Measurements from ENCODE around the gene SYPL2. TPM values are rescaled to one million over a fixed set of nuclear protein-coding genes. Genes with fewer than 3 reads are reported as not detected.

The SYPL2 gene
- total RNA-seq, 1 experiment from 2014 or later = 2.5 TPM

DNA sequence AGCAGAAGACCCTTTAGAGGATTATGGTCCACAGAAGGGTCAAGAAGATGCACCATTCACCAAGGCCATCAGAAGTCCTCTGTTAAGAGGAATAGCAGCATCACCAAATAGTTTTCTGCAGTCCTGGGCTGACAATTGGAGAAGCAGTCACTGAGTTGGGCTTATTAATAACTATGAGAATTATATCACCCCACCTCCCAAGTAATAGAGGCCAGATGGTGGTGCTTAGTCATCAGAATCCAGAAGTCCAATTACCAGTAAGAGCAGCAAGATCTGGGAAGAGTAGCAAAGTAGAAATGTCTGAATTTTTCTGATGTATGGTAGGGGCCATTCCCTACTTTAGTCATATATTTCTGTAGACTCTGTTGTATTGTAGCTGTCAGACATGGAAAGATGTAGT is 34.0 kb upstream of the SYPL2 start:
- Histone ChIP-seq H3K23ac (ENCODE audit: insufficient read length, low read depth, low read length) (no peak overlapping the region), H3K27ac (ENCODE audit: insufficient read length, low read depth, low read length) (no peak overlapping the region), H3K14ac (ENCODE audit: insufficient read depth, low read length) (no peak overlapping the region), H4K91ac (ENCODE audit: insufficient read length, low read depth, low read length) (no peak overlapping the region), H3K23me2 (ENCODE audit: insufficient read length, low read depth, low read length, poor library complexity, severe bottlenecking) (no peaks in the 10 kb centered on the region), H3K4ac (ENCODE audit: low read depth, low read length) (no peak overlapping the region), H2AFZ (ENCODE audit: low read length) (no peak overlapping the region), H2AK5ac (ENCODE audit: insufficient read length, low read length) (no peak overlapping the region), H3K4me1 (ENCODE audit: insufficient read depth, low read length) (no peaks in the 10 kb centered on the region; the same call in 1 of the 2 replicates), H2BK12ac (ENCODE audit: insufficient read length, low read depth, low read length) (no peak overlapping the region), H3K18ac (ENCODE audit: insufficient read length, low read depth, low read length) (no peak overlapping the region), H3K9ac (ENCODE audit: extremely low read depth, insufficient read length, low read length) (no peak overlapping the region), H4K8ac (replicated peaks; ENCODE audit: insufficient read length, low read depth, low read length) (no peak overlapping the region), H2BK5ac (ENCODE audit: insufficient read length, low read length) (no peak overlapping the region), H3K4me2 (ENCODE audit: insufficient read depth, insufficient read length, low read length) (no peak overlapping the region), H2BK120ac (ENCODE audit: low read depth, low read length, poor library complexity, severe bottlenecking) (no peak overlapping the region), H2BK15ac (ENCODE audit: low read depth, low read length) (no peak overlapping the region), H3K79me1 (ENCODE audit: insufficient read depth, low read depth, low read length, poor library complexity, severe bottlenecking) (no peaks in the 10 kb centered on the region), H4K5ac (ENCODE audit: insufficient read length, low read depth, low read length) (no peak overlapping the region), H3K56ac (ENCODE audit: insufficient read length, low read depth, low read length) (no peak overlapping the region), H3T11ph (ENCODE audit: low read length) (no peak overlapping the region), H3K79me2 (ENCODE audit: insufficient read depth, low read length) (no peaks in the 10 kb centered on the region), H3K27me3 (ENCODE audit: insufficient read depth, low read length) (no peaks in the 10 kb centered on the region), H3K9me3 (ENCODE audit: control insufficient read depth, low read depth, low read length) (no peaks in the 10 kb centered on the region), H2BK20ac (ENCODE audit: low read depth, low read length, poor library complexity, severe bottlenecking) (no peak overlapping the region), H4K20me1 (ENCODE audit: control insufficient read depth, insufficient read depth, insufficient read length) (no peaks in the 10 kb centered on the region)
- Mint-ChIP-seq H3K27ac (no peak overlapping the region), H3K36me3 (ENCODE audit: insufficient read depth in 1 of 3, low read depth in 3 of 3) (peaks cover 0 to 7% (median 5%) of the 10 kb centered on the region in 3 experiments; a peak in 4 of 7 replicates), H3K27me3 (ENCODE audit: low read depth) (peaks cover 6% of the 10 kb centered on the region; the same call in 1 of the 2 replicates), H3K4me1 (peaks cover 4% of the 10 kb centered on the region in 2 experiments), H3K9me3 (peaks cover 16 to 21% of the 10 kb centered on the region in 2 experiments), H3K4me3 (no peak overlapping the region)
- DNase-seq = no peak
- TF ChIP-seq, protein P1, sequence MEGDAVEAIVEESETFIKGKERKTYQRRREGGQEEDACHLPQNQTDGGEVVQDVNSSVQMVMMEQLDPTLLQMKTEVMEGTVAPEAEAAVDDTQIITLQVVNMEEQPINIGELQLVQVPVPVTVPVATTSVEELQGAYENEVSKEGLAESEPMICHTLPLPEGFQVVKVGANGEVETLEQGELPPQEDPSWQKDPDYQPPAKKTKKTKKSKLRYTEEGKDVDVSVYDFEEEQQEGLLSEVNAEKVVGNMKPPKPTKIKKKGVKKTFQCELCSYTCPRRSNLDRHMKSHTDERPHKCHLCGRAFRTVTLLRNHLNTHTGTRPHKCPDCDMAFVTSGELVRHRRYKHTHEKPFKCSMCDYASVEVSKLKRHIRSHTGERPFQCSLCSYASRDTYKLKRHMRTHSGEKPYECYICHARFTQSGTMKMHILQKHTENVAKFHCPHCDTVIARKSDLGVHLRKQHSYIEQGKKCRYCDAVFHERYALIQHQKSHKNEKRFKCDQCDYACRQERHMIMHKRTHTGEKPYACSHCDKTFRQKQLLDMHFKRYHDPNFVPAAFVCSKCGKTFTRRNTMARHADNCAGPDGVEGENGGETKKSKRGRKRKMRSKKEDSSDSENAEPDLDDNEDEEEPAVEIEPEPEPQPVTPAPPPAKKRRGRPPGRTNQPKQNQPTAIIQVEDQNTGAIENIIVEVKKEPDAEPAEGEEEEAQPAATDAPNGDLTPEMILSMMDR (conservative IDR thresholded peaks at IDR 0.05) = no peak
